ENCODE measurements around the gene ARHGAP26.

ARHGAP26 gene

DNA sequence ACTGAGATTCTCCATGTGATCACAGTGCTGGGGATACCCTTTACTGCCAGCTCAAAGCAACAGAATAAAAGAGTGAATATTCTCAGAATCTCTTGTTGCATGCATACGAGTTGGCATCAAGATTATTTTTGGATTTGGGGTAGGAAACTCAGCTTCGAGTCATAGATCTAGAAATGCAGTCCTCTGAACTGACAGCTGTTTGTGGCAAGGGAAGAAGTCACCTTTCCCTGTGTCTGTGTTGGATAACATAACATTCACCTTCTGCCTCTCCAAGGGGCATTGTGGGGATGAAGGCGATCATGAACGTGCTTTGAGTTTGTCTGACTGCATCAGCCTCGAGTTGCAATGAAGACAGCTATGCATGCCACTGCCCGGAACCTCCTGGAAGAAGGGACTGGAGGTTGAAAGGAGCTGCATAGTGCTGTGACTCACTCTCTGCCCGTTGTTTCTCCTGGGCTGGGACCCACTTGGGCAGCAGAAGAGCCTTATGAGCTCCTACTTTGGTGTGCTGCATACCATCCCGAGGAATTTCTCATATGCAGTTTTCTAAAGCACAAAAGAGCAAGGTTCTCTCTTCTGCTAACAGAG lies 231.7 kb downstream of the ARHGAP26 start:
- DNase-seq: peak; percentile 21

GRCh38 chr5:143002459-143003327 lies 232.5 kb downstream of the ARHGAP26 start:
- peak; percentile 70 for DNase-seq

DNA sequence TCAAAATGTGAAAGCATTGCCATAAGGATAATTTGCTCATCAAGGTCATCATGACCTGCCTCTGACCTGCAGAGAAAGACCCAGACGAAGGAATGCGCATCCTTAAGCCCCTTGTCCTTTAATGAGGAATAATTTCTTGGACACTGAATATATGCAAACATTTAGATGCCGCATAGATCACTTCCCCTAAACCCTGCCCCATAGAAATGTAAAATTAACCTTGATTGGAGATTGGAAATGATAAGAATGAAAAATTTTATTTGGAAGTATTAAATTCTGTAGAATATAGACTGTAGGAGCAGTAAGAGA lies 233.1 kb downstream of the ARHGAP26 start:
- DNase-seq: no peak

DNA sequence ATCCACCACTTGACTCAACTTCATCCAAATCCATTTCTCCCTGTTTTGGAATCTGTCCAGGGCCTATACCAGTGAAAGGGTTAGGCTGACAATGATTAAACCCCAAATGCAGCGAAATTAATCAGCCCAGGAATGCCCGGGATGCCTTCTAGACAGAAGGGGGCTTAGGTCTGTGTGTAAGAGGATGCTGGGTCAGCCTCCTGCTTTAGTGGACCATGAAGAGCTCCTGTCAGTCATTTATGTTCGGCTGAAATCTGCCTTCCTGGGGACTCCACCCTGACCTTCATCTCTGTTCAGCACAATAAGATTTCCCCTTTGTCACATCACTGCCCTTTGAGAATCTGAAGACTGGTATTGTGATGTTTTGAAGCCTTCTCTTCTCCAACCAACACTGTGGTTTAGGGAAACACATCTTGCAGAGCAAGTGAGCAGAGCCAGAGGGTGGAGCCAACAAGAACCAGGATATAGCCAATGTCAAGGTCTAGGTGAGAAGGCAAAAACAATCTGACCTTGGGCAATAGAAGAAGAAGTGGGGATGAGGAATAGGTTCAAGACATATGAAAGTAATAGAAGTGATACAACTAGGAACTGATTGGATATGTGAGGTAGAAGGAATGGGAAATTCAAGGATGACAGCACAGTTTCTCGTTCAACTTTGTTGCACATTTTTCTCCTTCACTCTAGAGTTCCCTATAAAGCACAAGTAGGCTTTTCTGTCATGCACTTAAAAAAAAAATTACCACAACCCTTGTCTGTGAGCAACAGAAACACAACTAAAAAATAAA lies 234.4 kb downstream of the ARHGAP26 start:
- DNase-seq: no peak

DNA sequence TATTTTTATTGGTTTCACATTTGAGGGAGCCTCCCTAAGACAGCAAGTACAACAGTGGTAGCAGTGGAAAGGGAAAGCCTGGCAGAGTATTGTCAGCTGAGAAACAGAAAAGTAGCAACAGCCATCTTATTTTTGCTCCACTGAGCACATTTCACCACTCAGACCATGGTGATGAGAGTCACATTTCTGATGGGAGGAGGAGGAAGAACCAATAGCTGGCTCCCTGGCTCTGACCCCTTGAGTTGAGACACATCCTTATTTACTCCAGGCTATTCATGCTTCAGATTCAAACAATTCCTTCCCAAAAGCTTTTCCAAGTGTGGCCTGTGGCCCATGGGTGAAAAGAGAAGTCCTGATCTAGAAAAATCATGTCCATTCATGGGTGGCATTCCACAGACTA lies 236.3 kb downstream of the ARHGAP26 start:
- DNase-seq: no peak

GRCh38 chr5:143008032-143008431 lies 237.9 kb downstream of the ARHGAP26 start:
- no peak for DNase-seq

GRCh38 chr5:143008809-143009521 lies 238.8 kb downstream of the ARHGAP26 start:
- peak; percentile 69 for DNase-seq

- no peak for DNase-seq
Observed at GRCh38 chr5:143010351-143010750, 240.2 kb downstream of the ARHGAP26 start.

- no peak for DNase-seq
Observed at GRCh38 chr5:143011585-143011984, 241.4 kb downstream of the ARHGAP26 start.

- no peak for DNase-seq
Observed at GRCh38 chr5:143013176-143013891, 243.2 kb downstream of the ARHGAP26 start.

GRCh38 chr5:143014017-143014651 lies 244.0 kb downstream of the ARHGAP26 start:
- no peak for DNase-seq

DNA sequence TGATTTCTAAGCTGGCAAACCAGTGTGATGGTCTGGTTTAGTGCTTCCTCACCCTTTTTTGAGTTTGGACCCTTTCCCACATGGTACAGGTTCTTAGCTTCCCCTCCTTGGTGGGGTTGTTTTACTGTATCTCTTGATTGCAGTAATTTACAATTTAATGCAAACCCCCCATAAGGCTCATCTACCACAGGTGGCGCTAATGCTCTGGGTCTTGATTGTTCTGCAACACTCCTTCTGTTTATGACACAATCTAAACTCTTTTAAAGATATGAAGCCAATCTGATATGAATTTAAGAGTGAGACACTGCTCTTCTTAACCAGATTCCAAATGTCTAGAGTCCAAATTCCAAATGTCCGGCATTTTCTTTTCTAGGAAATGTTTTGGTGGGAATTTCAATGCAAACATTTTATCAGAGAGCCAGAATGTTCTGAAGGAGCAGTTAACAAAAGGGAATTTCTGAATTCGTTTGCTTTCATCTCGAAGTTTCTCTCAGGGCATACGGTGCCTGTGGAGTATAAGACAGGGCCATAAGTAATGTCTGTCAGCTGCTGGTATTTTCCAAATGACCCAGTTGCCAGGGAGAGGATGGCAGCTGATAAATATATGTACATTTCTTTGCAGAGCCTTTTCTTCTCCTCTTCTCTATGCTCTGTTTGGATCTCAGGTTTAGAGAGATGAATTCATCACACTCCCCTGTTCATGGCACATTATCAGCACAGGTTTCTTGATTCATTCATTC lies 246.8 kb downstream of the ARHGAP26 start:
- peak; percentile 33 for DNase-seq

GRCh38 chr5:143017541-143017940 lies 247.4 kb downstream of the ARHGAP26 start:
- DNase-seq: no peak

- DNase-seq: no peak
Observed at GRCh38 chr5:143017992-143018391, 247.8 kb downstream of the ARHGAP26 start.

DNA sequence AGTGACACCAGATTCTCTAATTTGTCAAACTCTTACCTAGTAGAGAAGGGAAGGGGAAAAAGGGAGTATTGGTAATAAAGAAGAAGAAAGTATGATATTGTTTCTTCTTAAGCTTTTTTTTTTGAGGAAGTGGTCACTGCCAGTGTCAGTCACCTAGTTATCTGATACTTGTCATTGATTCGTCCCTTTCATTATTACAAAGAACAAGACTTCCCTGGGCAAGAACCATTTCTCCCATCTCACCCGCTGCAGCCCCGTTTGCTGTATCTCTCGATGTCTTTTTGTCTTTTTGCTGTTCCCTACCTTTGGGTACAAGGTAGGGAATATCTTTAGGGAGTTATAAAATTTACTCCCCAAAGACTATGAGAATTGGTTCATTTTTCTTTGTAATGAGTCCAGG lies 249.0 kb downstream of the ARHGAP26 start:
- no peak for DNase-seq

DNA sequence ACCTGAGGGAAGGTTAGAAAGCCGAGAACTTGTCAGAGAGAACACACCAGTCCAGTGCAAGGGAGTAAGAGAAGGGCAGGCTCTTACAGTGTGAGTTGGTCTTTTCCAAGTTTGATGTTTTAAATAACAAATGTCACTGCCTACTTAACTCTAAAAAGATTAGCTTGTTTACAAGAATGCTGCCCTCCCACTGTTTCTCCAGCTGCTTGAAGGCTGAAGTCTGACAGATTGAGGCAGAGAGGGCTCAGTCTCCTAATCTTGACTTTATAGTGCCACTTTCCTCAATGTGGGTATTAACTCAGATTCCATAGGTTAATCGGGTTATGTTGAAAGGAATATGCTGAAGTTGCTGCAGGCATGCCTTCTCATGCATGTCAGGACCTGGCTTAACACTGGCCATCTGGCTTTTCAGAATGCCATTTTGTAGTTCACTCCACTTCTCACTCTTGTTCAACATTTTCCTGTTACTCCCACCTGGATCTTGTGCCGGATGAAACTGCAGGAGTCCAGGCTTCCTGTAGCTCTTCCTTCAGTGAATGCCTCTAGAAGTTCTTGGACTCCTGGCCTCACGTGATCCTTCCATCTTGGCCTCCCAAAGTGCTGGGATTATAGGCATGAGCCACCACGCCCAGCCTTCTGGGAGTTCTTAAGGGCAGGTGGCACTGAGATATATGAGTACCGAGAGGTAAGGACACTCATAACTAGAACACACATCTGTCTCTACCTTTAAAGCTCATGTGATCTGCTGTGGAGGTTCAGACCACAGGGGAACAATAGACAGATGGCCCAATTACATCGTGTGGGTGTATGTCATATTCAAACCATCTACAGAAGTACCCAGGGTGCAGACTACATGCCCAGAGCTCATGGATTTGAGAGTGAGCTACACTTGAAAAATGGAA lies 249.7 kb downstream of the ARHGAP26 start:
- DNase-seq: no peak

DNA sequence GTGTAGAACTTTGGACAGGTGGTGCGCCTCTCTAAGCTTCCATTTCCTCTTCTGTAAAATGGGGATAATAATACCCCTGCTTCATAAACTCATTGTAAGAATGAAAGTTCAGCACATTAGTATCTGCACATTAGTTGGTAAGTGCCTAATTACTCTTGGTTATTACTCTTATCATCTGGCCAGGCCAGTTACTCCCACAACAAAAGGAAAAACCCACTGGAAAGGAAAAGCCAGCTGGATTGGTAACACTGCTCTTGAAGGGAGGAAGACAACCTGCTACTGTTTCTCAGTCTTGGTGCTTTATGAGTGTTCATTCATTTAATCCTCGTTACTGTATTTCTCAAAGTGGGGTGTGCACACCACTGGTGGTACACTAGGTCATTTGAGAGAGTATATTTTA lies 251.4 kb downstream of the ARHGAP26 start:
- DNase-seq: no peak

DNA sequence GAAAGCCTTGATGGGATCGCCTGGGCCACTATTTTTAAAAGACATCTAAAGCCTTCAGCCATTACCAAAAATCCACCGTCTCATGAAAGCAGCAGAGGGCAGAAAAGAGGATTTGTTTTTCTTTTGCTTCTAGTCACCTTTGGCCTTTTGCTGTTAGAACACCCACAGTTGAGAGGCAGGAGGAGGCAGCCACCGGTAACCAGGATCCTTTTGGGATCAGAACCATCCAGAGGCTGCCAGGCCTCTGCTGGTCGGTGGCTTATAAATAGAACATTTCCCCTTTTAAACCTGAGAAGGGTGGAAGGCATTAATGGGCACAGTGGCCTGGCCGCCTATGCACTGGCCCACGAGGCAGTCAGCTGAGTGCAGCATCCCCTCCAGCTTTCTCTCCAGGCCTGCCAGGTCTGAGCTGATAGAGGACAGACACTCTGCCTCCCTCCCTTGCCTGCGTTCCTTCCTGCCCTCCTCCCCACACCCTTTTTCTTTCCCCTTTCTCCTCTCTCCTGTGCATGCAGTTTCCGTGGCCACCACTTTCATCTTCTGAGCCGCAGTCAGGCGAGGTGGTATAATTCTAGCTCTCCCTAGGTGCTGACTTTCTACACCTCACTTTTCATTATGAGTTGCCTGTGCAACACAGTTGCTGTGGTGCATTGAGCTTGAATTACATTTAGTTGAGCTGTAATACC lies 253.4 kb downstream of the ARHGAP26 start:
- DNase-seq: peak; percentile 23

DNA sequence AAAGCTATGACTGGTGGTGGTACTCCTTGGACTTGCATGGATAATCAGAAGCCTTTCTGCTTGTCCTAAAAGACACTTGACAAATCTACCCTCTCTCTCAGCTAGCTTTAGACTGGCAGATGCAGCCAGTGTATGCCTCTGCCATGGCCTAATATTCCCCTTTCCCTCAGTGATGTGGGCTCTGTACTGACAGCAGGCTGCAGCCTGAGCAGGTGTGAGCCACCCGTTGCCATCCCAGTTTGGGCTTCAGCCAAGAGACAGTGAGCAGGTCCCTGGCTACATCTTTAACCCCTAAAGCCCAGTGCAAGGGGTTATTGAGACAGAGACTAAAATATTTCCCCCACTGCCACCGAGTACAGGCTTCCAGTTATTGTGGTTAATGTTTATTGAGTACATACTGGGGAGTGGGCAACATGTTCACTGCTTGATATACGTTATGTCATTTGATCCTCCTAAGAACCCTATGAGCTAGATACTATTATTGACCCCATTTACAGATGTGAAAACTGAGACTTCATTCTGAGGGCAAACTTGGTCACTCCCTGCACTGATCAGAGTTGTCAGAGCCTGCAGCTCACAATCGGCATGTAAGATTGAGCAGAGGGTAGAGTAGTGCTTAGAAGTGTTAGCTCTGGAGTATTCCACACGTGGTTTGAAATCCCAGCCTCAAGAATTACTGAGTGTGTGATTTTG lies 254.2 kb downstream of the ARHGAP26 start:
- no peak for DNase-seq
